PFSK-1 (cell line): Measurements from ENCODE around the gene HAX1.

Experiments
- FOXP2 ChIP-seq: optimal IDR thresholded peaks from 2 replicates; pipeline ENCODE3; 2011; ENCODE audit warnings: borderline replicate concordance, control low read depth, inconsistent platforms; ENCODE audit not compliant: insufficient read depth; ENCODE audit errors: extremely low read length, extremely low read depth
- POLR2AphosphoS5 ChIP-seq: IDR thresholded peaks from 2 replicates; pipeline ENCODE4 v1.6.1; 2012; ENCODE audit warnings: low read depth, mild to moderate bottlenecking, control low read depth, low read length, moderate library complexity
- REST ChIP-seq, 2 experiments: IDR thresholded peaks; 2 replicates each; pipeline versions ENCODE4 v1.6.1 to v1.8.0; 2011 to 2012; ENCODE audit warnings: low read depth in 2 of 2, low read length in 2 of 2, control low read depth in 1 of 2, inconsistent platforms in 1 of 2, mild to moderate bottlenecking in 1 of 2, moderate library complexity in 1 of 2; ENCODE audit not compliant: insufficient read depth in 1 of 2
- SIN3A ChIP-seq: IDR thresholded peaks from 2 replicates; pipeline ENCODE4 v1.6.1; 2012; ENCODE audit warnings: mild to moderate bottlenecking, low read length, moderate library complexity, borderline replicate concordance; ENCODE audit not compliant: insufficient read depth
- TAF1 ChIP-seq: IDR thresholded peaks from 2 replicates; pipeline ENCODE4 v1.6.1; 2012; ENCODE audit warnings: low read length, control low read depth, borderline replicate concordance; ENCODE audit not compliant: insufficient read depth

HAX1 gene

GRCh38 chr1:154288661-154289060 lies 16.2 kb downstream of the HAX1 start:
- no peak for TF ChIP-seq TAF1
- no peak for TF ChIP-seq POLR2AphosphoS5
- no peak for TF ChIP-seq REST (IDR thresholded peaks at IDR 0.05; ENCODE audit: insufficient read depth in 1 of 2, low read depth in 2 of 2, low read length in 2 of 2)

GRCh38 chr1:154290921-154291320 lies 18.5 kb downstream of the HAX1 start:
- TF ChIP-seq POLR2AphosphoS5 (no peak), SIN3A (no peak), REST (IDR thresholded peaks at IDR 0.05; ENCODE audit: insufficient read depth in 1 of 2, low read depth in 2 of 2, low read length in 2 of 2) (no peak), FOXP2 (no peak), TAF1 (no peak)

- TF ChIP-seq TAF1 (no peak), SIN3A (no peak), FOXP2 (no peak), REST (IDR thresholded peaks at IDR 0.05; ENCODE audit: insufficient read depth in 1 of 2, low read depth in 2 of 2, low read length in 2 of 2) (no peak), POLR2AphosphoS5 (no peak)
Measured at GRCh38 chr1:154295408-154296235, 23.2 kb downstream of the HAX1 start.

GRCh38 chr1:154301582-154301981 lies 29.2 kb downstream of the HAX1 start:
- TF ChIP-seq FOXP2 (no peak), REST (IDR thresholded peaks at IDR 0.05; ENCODE audit: insufficient read depth in 1 of 2, low read depth in 2 of 2, low read length in 2 of 2) (no peak), TAF1 (no peak), POLR2AphosphoS5 (no peak), SIN3A (no peak)
